Left lobe of liver (tissue), 2 donors: ENCODE data around the gene SETSIP. TPM values are rescaled to one million over a fixed set of nuclear protein-coding genes. Genes with fewer than 3 reads are reported as not detected.
"Not testable (repeated sequence)": the region's sequence is repeated elsewhere in the genome, so short reads cannot be mapped to it uniquely, and the experiment has no call there.

Experiments used
- ATAC-seq: fragments of 200-7000 bp; cut with Tn5 transposase; one replicate; pipeline ENCODE4 v1.9.1; 2020; ENCODE audit warnings: mild to moderate bottlenecking, moderate library complexity
- DNase-seq: peaks from one replicate; pipeline ENCODE4 v3.0.0-alpha.2; 2020; ENCODE audit warnings: low spot score
- total RNA-seq: library from RNA; stranded (reverse); gene quantifications from one replicate; pipeline ENCODE4 v1.2.1, GENCODE V29; 2021
- donor health status: DM: no; HTN: no; CAD: no; lungs with moderate emphysema.
- donor health status: DM: no; HTN: yes; CAD: no.

Gene SETSIP, protein sequence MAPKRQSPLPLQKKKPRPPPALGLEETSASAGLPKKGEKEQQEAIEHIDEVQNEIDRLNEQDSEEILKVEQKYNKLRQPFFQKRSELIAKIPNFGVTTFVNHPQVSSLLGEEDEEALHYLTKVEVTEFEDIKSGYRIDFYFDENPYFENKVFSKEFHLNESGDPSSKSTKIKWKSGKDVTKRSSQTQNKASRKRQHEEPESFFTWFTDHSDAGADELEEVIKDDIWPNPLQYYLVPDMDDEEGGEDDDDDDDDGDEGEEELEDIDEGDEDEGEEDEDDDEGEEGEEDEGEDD
- not detected for total RNA-seq

DNA sequence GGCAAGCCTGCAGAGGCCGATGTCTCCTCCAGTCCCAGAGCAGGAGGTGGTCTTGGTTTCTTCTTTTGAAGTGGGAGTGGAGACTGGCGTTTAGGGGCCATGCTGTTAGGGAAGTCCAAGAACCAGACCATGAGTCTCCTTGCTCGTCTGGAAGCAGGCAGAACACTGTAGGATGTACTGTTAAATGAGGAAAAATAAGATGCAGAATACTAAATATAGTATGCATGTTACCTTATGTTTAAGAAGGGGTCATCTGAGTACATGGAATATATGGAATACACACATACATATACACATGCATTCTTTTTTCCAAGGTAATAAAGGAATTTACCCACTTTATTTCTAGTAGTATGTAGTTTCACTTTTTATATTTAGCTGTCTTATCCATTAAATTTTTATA lies at the start of gene SETSIP:
Gene SETSIP (minus strand): TSS at position 101 of the 400 bp plus-strand sequence. CDS start 0 bp downstream, at position 101.
- no peak for ATAC-seq

DNA sequence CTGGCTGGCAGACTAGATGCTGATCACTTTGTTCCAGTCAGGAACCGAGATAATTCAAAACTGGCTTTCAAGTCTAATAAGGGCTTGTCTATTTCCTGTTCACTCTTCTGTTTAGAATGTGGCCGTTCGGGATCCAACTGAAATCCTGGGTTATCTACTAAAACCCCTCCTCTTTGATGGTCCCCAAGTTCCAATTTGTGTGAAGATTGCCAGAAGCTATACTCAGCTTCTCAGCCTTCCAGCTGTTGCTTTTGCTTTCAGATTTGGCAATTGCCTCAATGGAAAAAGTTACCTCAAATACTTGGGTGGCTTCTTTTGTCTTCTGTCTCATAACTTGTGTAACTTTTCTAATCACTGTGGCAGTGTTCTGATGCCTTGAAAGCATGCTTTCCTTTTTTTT lies 48.7 kb upstream of the SETSIP start:
- DNase-seq (no peak), ATAC-seq (no peak)

More for the DNA sequence above, at the start of gene SETSIP:
- DNase-seq = no peak

DNA sequence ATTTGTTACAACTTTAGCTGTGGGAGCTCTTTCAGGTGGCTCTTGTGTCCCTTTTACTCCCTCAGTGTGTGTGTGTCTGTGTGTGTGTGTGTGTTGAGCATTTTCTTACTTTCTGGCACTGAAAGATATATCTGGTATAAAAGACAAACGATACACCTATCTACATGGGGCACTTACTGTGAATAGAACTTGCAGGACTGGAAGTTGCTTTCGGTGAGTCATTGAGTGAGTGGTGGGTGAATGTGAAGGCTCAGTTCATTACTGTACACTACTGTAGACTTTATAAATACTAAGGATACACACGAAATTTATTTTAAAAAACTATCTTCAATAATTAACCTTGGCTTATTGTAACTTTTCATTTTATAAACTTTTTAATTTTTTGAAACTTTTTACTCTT lies 43.6 kb upstream of the SETSIP start:
- no peak for ATAC-seq

DNA sequence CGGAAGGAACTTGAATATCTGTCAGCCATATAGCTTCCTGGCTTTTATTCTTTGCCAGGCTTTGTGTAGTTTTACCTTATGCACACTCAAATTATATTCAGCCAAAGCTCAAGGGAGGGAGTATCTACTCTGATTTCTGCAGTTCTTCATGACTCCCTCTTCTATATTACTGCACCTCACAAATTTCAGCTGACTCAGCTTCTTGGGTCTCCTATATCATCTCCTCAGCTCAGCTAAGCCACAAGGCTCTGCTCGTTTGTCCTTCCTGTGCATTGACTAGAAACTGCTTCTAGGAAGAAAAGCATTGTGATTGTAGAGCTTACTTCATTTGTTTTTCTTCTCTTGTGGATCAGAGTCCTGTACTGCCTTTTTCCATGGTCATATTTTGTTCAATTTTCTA lies 42.3 kb upstream of the SETSIP start:
- DNase-seq (no peak), ATAC-seq (no peak)

More for the DNA sequence above, 43.6 kb upstream of the SETSIP start:
- DNase-seq = no peak

DNA sequence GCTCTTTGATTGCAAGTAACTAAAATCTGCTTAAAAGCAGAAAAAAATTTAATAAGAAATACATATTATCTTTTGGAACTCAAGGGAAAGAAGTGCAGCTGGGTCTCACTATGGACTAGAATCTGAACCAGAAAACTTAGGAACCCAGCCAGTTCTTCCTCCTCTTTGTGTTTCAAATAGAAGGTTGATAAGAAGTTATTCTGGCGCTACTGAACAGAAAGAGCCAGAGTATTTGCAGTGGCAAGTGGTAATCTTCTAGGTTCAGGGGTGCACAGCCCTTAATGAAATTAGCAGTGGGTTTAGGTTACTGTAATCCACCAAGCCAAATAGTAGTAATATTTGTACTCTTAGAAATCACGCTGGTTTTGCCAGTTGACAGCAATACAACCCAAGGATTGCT lies 33.4 kb upstream of the SETSIP start:
- no peak for ATAC-seq

DNA sequence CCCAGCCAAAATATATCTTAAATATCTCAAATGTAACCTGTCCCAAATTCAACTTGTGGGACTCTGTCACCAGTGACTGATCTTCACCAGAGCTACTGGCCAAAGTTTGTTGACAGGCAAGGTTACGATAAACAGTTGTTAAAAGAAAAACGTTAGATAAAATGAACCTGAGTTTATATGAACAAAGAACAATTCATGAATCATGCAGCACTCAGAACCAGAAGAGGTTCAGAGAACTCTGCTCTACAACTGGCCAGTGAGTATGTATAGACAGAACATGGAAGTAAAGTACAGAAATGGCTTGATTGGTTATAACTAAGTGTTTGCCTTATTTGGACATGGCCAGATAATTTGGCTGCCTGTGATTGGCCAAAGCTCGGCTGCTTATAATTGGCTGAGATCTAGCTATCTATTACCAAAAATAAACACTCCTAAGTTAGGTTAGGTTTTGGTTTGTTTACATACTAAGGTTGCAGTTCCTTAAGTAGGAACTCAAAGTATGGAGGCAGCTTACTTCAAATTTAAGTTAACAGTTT lies 30.4 kb upstream of the SETSIP start:
- ATAC-seq = no peak
- DNase-seq = no peak

More for the DNA sequence above, 33.4 kb upstream of the SETSIP start:
- DNase-seq = no peak

DNA sequence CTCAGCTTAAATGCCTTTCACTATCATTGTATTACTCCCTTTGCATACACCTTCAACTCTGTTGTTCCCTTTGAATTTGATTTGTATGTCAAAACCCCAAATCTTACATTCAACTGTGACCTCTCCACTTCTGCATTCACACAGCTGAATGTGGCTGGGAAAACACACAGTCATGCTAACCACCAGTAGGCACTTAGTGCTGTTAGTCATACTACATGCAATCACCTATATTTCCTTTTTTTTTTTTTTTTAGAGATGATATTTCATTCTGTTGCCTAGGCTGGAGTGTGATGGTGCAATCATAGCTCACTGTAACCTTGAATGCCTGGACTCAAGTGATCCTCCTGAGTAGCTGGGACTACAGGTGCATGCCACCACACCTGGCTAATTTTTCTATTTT lies 21.1 kb upstream of the SETSIP start:
- ATAC-seq = no peak

DNA sequence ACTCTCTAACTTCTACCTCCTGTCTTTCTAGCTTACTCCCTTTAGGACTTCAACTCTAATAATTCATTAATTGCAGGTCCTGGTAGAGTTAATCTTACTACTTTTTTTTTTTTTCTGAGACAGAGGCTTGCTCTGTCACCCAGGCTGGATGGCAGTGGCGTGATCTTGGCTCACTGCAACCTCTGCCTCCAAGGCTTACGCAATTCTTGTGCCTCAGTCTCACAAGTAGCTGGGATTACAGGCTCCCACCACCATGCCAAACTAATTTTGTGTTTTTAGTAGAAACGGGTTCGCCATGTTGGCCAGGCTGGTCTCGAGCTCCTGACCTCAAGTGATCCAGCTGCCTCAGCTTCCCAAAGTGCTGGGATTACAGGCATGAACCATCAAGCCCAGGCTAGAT lies 20.7 kb upstream of the SETSIP start:
- ATAC-seq = no peak
- DNase-seq = no peak

More for the DNA sequence above, 21.1 kb upstream of the SETSIP start:
- DNase-seq = no peak

DNA sequence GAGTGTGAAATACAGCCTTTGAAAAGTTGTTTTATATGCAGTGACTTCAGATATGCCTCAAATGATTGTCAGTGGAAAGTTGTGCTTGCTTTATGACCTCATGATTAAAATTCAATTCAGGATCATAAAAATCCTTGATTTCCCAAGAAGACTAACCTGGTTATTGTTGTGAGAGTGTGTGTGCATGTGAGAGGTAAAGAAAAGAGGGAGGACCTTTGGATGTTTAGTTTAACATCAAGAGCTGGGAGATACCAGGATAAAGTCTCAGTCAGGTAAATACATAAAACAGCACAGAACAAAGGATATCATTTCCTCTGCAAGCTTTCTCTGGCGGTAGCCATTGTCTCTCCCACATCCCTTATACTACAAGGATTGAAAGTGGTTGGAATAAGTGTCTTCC lies 19.4 kb upstream of the SETSIP start:
- ATAC-seq = no peak
- DNase-seq = no peak

DNA sequence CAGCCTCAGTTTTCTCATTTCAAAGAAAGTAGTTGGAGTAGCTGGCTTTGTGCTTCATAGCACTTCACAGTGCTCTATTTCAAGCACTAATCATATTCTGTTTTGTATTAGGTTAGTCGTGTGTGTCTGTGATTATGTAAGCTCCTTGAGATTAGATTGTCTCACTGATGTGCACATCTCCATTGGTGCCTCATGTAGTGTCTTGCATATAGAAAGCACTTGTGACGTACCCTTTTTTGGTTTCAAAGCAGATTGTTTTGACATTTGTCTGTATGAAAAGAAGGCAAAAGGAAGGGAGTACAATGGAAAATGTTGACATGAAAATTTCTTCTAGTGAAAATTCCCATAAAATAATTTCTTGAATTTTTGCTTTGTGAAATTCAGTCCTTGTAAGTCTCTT lies 18.9 kb upstream of the SETSIP start:
- no peak for ATAC-seq
- no peak for DNase-seq

DNA sequence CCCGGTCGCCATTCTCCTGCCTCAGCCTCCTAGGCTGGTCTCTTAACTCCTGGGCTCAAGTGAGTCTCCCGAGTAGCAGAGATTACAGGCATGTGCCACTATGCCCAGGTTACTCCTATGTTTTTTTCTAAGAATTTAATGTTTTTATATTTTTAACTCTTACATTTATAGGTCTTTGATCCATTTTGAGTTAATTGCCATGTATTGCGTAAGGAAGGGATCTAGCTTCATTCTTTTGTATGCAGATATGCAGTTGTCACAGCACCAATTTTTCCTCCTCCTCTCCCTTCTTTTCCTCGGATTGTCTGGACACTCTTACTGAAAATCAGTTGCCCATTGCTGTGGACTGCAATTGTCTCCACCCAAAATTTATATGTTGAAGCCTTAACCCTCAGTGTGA lies 16.4 kb upstream of the SETSIP start:
- no peak for DNase-seq
- ATAC-seq = no peak

DNA sequence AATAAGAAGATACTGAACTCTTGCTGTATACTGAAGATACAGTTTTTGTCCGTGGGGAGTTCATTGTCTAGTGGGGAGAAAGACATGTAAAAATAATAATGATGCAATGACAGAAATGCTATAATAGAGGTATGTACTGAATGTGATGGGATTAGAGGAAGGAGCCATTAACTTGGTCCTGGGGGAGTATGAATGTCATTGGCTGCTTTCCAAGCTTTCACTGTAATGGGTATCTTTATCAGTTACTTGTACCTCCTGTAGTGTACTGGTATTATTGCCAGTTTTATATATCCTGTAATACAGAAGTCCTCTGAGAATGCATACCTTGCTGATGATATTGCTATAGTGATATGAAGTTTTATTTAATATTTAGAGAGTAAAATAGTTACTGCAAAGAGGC lies 12.3 kb upstream of the SETSIP start:
- DNase-seq (no peak), ATAC-seq (no peak)

DNA sequence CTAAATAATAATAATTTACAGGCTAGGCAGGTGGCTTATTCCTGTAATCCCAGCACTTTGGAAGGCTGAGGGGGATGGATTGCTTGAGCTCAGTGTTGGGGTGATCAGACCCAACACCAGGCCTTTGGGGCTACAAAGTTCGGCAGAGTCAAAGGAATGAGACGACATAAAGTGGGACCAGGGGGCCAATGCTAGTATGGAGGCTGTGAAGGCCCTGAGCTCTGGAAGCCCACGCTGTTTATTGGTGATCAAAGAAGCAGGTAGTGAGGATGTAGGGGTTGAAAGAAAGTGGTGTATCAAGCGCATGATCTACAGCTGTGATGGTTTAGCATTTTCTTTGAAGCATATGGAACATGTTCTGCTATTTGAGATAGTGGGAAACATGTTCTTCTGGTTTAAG lies 10.5 kb upstream of the SETSIP start:
- DNase-seq (no peak), ATAC-seq (no peak)

DNA sequence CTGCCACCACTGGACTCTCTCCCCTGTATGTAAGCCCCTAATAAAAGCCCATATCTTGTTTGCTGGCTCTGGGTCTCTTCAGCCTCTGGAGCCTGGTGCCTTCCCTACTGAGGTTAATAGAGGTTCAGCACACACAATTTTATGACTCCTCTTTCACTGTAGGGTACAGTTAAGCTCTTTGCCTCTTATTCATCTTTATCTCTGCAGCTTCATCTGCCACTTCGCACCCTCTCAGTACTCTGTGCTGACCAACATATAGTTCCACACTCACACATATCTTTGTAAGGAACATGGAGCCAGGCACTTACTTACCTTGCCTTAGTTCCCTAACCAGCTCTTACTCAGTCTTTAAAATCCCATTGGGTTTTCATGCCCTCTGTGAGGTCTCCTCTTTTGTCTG lies 9.4 kb upstream of the SETSIP start:
- ATAC-seq (no peak), DNase-seq (no peak)

DNA sequence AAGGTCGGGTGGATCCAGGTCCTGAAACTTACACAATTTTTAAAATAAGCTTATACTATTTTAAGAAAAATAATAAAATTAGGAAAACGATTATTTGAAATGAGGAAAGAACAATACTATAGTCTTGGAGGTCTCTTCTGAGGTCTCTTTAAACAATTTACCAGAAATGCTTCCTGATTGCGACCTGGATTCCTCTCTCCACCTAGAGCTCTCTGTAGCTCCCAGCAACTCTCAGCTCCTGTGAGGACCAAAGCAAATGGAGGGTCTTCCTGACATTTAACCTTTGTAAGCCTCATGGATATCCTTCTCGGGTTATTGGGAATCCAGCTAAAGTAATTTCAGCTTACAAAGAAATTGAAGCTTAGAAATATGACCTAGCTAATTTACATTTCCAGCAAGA lies 5.8 kb upstream of the SETSIP start:
- no peak for DNase-seq
- ATAC-seq = no peak

DNA sequence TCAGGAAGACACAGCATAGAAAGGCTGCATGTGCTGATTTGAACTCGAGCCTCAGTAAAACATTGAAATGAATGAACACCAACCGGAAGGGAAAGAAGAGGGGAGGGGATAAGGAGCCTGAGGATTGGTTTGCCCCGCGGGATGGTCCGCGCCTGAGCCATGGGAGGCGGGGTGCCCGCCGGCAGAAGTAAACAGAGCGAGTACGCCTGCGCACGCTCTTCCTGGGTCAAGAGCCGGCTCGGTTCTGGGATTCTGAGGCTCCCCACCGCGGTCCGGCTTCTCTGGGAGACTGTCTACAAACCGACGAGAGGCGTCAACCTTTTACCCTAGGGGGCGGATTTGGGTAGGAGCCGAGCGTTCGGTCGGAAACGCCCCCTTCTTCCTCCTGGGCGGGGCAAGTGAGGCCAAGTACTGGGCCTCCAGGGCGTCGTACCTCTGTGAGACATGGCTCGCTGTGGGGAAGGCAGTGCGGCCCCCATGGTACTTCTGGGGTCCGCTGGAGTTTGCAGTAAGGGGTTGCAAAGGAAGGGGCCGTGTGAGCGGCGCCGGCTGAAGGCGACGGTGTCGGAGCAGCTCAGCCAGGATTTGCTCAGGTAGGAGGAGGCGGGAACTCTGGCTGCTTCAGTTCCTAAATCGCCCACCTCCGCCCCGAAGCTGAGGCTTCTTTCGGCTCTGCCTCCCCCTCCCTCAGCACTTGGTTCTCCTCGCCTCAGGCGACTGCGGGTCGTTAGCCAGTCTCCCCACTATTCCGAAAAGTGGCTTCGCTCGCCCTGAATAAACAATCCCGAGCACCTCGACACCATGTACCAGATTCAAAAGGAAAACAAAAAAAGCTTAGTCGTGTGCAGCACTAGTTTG lies 5.1 kb upstream of the SETSIP start, which contains the start of gene BTBD8:
Gene BTBD8 (plus strand): TSS at position 218 of the 858 bp plus-strand sequence. CDS start 227 bp downstream, at position 445.
- peak; percentile 87 for DNase-seq
- peak; percentile 94 for ATAC-seq

DNA sequence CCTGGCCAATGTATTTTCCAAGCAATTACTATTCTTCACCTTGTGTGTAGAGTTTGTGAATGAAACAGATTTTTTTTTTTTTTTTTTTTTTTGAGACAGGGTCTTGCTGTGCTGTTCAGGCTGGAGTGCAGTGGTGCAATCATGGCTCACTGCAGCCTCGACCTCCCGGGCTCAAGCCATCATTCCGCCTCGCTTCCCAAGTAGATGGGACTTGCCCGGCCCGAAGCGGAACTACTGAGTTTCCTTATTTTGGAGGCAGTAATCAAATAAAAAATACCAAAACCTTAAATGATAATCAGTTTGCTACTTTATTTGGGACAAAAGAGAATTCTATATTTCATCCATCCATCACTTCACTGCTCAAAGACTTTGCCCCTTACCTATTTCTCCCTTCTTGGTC lies 4.2 kb upstream of the SETSIP start:
- ATAC-seq = no peak
- DNase-seq = no peak

DNA sequence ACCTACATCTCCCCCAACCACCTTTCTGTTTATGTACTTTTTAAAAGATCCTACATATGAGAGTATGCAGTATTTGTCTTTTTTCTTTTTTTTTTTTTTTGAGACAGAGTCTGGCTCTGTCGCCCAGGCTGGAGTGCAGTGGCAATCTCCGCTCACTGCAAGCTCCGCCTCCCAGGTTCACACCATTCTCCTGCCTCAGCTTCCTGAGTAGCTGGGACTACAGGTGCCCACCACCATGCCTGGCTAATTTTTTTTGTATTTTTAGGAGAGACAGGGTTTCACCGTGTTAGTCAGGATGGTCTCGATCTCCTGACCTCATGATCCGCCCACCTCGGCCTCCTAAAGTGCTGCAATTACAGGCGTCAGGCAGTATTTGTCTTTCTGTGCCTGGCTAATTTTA lies 2.9 kb upstream of the SETSIP start:
- not testable (repeated sequence) for ATAC-seq, DNase-seq

DNA sequence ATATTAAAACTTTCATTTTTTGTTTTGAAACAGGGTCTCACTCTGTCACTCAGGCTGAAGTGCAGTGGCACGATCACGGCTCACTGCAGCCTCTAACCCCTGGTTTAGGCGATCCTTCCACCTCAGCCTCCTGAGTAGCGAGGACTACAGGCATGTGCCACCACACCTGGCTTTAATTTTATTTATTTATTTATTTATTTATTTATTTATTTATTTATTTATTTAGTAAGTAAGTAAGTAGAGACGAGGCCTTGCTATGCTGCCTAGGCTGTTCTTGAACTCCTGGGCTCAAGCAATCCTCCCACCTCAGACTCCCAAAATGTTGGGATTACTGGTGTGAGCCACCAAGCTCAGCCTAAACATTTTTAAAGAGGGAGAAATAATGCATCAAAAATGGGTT lies 1.2 kb upstream of the SETSIP start:
- ATAC-seq (no peak), DNase-seq (no peak)

DNA sequence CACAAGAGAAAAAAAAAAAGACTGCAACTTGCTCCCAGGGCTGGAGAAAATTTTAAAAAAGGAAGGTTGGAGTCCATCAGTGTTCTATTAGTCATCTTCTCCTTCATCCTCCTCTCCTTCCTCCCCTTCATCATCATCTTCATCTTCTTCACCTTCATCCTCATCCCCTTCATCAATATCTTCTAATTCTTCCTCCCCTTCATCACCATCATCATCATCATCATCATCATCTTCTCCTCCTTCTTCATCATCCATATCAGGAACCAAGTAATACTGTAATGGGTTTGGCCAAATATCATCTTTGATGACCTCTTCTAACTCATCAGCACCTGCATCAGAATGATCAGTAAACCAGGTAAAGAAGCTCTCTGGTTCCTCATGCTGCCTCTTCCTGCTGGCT lies 765 bp downstream of the SETSIP start:
- not testable (repeated sequence) for DNase-seq, ATAC-seq

DNA sequence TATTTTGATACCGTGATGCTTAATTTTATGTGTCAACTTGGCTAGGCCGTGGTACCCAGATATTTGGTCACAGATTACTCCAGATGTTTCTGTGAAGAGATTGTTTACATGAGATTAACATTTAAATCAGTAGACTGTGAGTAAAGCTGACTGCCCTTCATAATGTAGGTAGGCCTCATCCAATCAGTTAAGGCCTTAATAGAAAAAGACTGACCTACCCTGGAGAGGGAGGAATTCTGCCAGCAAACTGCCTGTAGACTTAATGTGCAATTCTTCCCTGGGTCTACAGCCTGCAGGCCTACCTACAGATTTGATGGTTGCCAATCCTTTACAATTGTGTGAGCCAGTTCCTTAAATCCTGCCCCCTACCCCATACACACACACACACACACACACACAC lies 4.3 kb downstream of the SETSIP start:
- ATAC-seq (no peak), DNase-seq (no peak)

DNA sequence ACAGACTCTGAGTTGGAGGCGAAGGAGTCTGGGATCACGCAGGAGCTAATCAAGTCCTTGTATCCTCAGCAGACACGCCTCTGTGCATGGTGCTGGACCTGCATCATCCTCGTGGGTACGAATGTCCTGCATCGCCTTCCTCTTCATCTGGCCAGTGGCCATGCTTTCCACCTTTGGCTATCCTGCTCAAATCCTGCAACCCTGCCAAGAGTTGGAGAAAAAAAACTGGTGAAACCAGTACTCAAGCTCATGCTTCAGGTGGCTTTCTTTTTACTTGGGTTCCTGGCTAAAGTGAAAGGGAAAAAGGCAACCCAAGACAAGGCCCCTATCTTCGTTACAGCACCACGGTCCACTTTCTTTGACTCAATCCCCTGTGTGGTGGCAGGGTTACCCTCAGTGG lies 8.9 kb downstream of the SETSIP start:
- DNase-seq = no peak
- ATAC-seq = no peak
